PC-3 (cell line): ENCODE measurements around the gene PDPK1.
"Not testable (repeated sequence)": the region's sequence is repeated elsewhere in the genome, so short reads cannot be mapped to it uniquely, and the experiment has no call there.

Experiments used
- CTCF ChIP-seq: fragments of 300-600 bp; sonication (generic); conservative IDR thresholded peaks from 2 replicates; pipeline ENCODE4 v1.5.1; 2017; ENCODE audit warnings: antibody characterized with exemption, low read depth, mild to moderate bottlenecking, low read length
- EZH2 ChIP-seq: fragments of 300-600 bp; sonication (generic); IDR thresholded peaks from one replicate; pipeline ENCODE4 v1.6.1; 2017; ENCODE audit warnings: antibody characterized with exemption, mild to moderate bottlenecking, low read length; ENCODE audit not compliant: unreplicated experiment

GRCh38 chr16:2534335-2534734, 3.5 kb upstream of the PDPK1 start:
- not testable (repeated sequence) for TF ChIP-seq CTCF, EZH2
